HL-60/S4 treated with retinoic acid at 250 ng/mL for 4 days and 3 days (cell line): ENCODE results near the gene CNOT4.
"Not testable (repeated sequence)": the region's sequence is repeated elsewhere in the genome, so short reads cannot be mapped to it uniquely, and the experiment has no call there.

ENCODE experiments used
- in situ Hi-C: fragments of 300-500 bp; cut with MboI; formaldehyde crosslinking; loops from 2 replicates; pipeline ENCODE4 v1.7.0; 2022; ENCODE audit warnings: low sequenced_read_pairs

The CNOT4 gene

DNA sequence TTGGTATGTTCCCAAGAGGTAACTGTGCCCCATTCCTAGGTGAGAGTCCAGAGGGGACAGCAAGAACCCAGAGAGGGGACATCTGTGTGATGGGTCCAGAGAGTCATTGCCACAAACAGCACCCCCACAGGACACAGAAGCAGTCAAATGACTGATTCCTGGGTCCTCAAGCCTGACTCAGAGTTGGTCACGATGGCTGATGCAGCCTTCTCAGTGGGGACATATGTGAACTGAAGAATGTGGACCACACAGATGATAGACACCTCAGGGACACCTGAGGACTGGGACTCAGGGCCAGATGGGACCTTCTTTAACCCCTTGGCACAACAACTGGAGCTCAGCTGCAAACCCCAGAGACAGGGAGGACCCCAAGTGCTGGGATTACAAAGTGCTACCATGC is 179.8 kb downstream of the CNOT4 start:
- in situ Hi-C loops, result no loop called here

DNA sequence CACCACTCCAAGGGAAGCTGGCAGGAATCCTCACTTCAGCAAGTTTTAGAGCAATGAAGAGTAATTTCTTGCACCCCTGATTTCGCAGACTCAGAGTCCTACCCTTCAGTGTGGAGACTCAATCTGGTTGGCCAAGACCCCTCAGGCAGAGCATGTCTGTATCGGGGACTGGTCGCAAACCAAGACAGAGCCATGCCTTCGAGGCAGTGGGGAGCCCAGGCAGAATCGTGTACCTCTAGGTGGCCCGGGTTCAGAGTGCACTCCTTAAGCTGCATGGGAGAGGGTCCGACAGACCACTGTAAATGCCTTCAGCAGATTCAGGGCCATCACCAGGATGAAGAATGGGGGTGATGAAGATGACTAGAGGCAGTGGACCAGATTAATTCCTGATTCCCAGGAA is 181.4 kb downstream of the CNOT4 start:
- in situ Hi-C loops, result no loop called here

DNA sequence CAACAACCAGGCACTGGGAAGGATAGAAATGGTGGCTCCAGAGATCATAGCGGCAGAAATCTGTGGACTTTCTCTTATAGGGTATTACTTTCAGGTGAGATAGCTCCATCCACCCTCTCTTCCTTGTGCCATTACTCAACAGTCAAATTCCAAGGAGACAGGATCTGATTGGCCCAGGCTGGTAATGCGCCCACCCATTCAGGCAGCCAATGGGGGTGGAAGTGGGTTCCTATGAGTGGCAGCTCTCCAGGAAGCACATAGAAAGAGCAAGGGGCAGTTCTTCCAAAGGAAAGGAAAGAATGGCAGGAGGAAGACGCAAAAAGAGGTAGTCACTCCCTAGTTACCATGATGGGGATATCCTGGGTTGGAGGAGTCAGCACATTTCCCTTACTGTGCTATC is 181.8 kb downstream of the CNOT4 start:
- in situ Hi-C loops, result no loop called here

DNA sequence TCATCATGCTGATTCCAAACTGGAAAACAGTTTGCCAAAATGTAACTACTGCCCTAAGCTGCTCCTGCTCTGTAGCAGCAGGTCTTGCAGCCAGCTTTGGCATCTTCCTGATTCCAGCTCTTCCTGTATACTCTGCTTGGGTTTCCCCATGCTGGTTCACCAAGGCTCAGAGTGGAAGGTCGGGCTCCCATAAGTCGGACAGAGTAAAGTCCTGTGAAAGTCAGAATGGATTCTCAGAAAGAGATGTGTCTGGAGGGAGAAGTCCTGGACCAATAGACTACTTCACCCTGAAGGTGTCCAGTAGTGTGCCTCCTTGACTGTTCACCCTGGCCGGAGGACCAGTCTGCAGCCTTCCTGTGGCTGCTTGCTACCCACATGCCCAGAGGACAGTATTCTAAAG is 182.4 kb downstream of the CNOT4 start:
- in situ Hi-C loops, result no loop called here

DNA sequence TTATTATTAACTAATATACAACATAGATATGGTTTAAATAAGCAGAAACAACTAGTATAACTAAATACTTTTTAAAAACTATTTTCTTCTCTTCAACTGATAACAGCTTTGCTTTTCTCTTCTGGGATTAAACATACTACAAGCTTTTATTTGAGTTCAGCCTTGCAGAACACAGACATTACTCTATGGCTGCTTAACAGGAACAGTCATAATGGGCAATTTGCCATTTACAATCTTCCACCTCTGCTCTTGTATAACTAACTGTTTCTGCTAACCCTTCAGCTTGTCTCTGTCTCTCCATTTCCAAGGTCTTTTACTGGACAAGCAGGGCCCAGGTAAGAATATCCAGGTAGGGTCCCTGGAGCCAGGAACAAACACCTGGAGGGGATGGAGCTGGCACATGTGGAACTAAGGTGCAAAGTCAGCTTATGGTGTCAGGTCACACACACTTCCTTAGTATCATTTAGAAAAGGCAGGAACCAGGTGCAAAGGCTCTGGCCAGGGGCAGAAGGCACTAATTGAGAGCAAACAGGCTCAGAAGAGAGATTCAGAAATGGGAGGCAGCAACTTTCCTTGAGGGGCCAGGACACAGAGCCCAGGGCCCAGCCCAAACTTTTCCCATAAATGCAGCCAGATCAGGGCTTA is 183.1 kb downstream of the CNOT4 start:
- in situ Hi-C loops, result no loop called here

DNA sequence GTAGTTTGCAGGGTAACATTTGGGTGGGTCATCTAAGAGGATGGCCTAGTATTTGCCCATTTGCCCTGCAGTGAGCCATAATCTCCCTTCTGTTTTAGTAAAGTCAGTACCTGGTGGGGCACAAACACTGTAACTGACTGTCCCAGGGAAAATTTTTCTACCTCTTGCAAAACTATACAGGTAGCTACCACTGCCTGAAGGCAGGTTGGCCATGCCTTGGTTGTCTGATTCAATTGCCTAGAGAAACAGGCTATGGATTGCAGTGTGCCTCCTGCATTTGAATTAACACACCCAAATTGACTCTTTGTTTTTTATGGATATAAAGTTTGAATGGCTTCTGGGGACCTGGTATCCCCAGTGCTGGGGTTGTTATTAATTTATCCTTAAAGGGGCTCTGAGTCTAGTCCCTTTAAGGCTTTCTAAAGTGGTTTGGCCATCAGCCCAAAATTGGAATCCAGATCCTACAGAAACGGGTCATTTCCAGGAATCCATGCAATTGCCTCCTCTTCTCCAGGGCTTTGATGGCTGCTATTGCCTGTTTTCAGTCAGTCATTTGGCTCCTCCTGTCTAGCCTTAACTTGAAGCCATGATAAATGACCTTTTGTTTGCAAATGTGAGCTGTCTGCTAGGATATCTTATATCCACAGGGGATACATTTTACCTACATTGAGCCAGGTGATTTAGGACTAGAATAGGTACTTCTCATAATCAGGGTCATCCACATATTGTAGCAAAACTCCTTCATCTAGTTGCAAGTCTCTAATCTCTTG is 187.1 kb downstream of the CNOT4 start:
- in situ Hi-C loops, result no loop called here

DNA sequence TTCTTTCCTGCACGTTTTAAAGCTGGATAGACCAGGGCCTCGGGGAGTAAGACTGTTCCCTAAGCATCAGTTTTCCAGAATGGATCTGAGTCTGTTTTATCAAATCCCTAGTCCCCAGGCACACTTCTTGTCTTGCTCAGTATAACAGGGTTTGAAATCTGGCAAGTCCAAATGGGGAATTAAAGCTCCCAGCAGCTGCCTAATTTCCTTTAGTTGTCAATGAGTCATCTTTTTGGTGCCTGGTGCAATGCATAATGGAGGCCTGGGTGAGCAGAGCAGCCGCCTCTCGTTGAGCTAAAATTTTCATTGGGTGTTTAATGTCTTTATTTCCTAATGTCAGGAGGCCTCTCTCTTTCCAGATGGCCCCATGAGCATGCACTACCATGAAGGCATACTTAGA is 188.3 kb downstream of the CNOT4 start:
- in situ Hi-C loops, result no loop called here

DNA sequence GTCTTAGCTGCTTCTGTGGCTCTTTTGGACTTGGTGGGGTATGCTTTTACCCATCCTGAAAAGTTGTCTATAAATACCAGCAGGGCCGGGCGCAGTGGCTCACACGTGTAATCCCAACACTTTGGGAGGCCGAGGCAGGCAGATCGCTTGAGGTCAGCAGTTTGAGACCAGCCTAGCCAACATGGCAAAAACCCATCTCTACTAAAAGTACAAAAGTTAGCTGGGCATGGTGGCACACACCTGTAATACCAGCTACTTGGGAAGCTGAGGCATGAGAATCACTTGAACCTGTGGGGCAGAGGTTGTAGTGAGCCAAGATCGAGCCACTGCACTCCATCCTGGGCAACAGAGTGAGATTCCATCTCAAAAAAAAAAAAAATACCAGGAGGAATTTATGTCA is 188.9 kb downstream of the CNOT4 start:
- in situ Hi-C loops, result not testable (repeated sequence)

DNA sequence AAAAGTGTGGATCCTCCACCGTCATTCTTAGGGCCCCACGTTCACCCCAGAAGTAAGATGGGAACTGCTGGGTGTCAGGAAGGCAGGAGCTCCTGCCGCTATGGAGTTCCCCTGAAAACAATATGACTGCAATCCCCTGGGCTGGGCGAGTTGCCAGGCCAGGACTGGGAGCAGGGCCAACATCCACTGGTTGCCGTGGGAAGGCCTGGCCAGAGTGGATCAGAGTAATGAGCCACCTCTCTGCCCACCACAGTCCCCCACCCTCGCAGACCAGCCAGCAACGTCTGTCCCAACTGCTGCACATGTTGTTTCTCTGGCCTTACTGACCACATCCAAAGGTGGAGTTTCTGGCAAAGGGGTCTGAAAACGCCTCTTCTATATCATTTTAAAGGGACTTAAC is 189.6 kb downstream of the CNOT4 start:
- in situ Hi-C loops, result no loop called here

DNA sequence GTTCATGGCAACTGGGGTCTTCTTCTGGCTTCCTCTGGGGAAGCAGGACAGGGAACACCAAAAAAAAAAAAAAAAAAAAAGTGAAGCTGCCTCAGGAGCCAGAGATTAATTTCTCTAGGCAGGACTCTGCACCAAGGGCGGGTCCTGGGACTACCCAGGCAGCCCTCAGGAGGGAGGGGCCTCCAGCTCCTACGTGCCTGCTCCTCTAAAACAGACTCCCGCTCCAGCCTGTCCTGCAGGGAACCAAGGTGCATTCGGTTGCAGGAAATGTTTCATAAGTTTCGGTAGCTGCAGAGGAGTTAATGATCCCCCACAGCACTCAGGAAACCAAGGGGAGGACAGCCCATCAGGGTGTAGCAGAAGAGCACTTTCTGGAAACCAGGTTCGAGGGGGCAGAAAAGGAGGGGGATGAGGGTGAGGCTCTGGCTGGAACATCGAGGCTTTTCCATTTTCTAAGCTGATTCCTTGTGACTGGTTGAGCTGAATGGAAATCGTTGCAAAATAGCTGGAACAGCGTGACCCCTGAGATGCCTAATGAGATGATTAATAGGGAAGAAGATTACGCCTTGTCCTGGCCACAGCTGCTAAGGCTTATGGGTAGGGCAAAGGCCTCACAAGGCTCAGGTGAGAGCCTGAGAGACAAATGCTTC is 192.1 kb downstream of the CNOT4 start:
- in situ Hi-C loops, result no loop called here

DNA sequence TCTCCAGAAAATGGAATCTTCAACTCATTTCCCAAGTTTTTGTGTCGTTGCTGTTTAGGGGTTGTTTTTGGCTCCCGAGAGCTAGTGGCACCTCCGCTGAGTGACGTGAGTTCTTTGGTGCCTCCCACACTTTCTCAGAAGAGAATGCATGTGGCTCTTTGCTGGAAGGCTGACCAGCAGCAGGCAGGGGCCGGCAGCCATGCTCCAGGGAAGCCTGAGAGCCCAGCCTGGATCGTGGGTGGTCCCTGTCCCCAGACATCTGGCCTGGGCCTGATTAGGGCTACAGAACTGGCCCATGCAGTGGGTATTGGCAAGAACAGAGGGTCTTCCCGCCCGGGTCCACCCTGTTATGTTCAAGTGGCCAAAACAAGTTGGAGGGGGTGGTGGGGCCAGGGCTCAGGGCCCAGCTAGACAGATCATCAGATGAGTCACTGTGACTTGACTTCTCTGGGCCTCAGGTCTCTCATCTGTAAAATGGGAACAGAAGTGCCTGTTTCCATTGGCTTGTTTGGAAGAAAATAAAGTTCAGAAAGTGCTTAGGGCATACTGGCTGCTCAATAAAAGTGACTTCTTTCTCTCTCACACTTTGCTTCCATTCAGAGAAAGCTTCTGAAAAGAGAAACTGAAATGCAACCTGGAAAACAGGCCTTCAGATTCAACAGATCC is 193.1 kb downstream of the CNOT4 start:
- in situ Hi-C loops, result no loop called here

DNA sequence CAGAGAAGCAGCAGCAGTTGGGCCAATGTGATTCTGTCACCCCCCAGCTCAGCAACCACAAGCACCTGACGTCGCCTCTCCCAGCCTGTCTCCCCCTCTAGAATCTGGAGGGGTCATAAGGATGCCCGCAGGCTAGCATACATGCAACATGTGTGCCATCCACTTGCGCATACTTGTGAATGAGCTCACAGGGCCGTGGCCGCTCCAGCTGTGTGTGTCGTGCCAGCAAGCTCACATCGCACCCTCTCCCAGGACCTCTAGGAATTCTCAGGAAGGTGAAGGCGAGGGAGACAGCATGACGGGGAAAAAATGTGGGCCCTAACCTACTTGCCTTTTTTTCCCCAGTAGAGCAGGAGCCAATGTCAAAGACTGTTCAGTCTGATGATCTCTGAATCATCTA is 195.9 kb downstream of the CNOT4 start:
- in situ Hi-C loops, result no loop called here
